HG03025 (cell line): ENCODE measurements around the gene RSAD2.

Source experiments
- ATAC-seq: cut with Tn5 transposase; IDR thresholded peaks from one replicate; pipeline ENCODE4 v1.9.1; 2021; ENCODE audit warnings: mild to moderate bottlenecking, moderate library complexity; ENCODE audit not compliant: unreplicated experiment, low FRiP score

Gene RSAD2

DNA sequence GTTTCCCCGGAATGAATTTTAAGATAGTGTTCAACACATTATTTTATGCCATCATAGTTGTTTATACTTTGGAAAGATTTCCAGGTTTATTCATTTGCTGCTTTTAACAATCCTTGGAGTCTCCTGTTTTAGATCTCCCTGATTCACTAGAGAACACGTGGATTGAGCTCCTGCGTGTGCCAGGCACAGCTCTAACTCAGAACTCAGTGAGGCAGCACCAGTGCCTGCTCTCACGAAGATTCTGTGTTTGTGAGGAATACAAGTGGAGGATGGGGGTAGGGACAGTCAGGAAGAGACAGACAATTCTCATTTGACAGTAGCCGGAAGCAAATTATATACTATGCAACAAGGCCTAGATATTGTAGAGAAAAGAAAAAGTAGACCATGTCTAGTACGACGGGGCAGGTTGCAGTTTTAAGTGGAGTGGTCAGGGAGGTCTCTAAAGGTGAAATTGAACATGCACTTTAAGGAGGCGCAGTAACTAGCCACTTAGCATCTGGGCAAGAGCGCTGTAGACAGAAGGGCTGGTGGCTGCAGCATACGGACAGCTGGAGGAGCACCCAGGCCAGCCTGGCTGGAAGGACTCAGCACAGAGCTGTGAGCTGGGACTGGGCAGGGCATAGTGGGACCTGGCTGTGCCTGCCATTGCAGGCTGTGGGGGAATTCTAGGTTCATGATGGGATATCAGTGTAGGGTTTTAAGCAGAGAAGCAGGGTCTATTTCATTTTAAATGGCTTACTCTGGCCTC, 63.9 kb downstream of the RSAD2 start:
- no peak for ATAC-seq

DNA sequence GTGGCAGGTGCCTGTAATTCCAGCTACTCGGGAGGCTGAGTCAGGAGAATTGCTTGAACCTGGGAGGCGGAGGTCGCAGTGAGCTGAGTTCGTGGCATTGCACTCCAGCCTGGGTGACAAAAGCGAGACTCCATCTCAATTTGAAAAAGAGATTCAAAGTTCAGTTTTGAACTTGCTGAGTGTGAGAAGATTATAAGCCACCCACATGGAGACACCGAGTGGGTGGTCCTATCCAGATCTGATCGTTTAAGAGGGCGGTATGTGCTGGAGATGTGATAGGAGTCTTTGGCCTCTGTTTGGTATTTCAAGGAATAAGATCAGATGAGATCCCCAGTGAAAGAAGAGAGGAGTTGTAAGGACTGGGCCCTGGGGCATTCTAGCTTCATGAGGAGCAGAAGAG, 65.3 kb downstream of the RSAD2 start:
- ATAC-seq: no peak

- no peak for ATAC-seq
Observed at GRCh38 chr2:6943523-6943922, 65.9 kb downstream of the RSAD2 start.

DNA sequence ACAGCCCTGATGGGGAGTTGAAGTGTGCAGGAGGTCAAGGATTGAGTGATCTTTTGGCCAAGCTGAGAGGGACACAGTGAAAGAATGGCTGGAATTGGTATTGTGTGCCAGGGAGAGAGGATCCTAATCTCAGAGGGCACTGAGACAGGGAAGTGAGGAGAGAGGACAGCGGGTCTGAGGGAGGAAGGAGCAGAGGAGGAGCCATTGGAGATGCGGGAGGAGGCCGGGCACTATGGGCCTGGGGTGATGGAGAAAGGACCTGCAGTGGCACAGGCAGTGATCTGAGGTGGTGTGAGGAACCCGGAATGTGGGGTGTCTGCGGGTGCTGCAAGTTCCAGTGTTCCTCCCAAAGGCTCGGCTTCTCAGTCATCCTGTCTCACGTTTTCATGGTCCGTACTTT, 66.4 kb downstream of the RSAD2 start:
- no peak for ATAC-seq

DNA sequence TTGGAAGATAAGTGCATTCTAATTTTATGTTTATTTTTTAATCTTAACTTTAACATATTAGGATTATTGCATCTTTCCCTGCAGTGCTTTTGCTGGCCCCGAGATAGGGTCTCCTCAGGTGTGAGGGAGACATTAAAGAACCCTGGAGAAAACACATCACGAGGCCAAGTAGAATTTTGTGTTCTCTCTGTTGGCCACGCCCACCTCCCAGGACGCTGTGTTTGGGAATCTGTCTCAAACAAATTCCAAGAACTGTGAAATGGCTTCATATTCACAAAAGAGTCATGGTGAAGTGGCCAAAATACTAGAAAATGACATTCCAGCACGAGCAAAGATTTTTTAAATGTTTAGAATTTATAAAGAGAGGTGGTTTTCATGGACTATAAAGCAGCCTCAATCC, 67.0 kb downstream of the RSAD2 start:
- no peak for ATAC-seq

GRCh38 chr2:6945087-6945813, 67.7 kb downstream of the RSAD2 start:
- ATAC-seq: peak; percentile 92

DNA sequence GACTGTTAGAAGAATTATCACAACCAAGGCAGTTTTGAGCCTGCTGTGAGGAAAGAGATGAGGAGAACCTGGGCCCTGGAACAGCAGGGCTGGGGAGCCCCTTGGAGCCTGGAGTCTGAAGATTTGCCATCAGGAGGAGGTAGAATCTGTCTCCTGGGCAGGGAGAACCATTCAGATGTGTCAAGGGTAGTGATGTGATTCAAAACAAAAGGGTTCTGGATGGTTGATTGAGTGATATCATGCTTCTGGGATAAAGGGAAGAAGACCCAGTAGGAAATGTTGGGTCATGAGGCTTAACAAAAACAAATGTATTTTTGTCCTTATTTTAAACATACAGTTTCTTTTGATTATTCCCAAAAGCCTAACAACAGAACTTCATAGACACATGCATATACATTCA, 68.2 kb downstream of the RSAD2 start:
- no peak for ATAC-seq

- no peak for ATAC-seq
Observed at GRCh38 chr2:6946722-6947121, 69.1 kb downstream of the RSAD2 start.
